Measurements from ENCODE around the gene TMTC4. TPM values are rescaled to one million over a fixed set of nuclear protein-coding genes. Genes with fewer than 3 reads are reported as not detected.

The TMTC4 gene
- total RNA-seq, 1 donor from 2014 or later: 59.4 TPM

DNA sequence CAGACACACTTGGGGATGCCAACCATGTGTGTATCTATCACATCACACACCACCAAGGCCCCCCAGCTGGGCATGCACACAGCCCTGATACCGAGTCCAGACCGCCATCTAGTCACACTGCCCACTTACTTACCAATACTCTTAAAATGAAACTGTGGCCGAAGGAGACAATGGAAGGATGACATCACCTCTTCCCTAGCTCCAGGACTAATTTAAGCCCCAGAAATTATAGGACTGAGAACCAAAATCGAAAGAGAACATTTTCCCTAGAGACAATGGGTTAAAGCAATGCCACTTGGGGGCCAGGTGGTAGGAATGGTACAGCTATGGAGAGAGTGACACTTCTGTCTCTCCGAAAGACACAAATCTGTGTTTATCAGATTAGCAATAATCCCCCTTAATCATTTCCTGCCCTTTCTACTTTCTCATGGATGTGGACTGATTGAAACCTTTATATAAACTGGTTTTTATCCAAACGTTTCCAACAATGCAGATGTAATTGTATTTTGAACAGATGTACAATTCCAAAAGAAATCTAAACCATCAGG, 85.3 kb downstream of the TMTC4 start:
- H3K27me3 ChIP-seq: no peaks in the 10 kb centered on the region
- no peaks in the 10 kb centered on the region for H3K36me3 ChIP-seq
- H3K79me2 ChIP-seq (ENCODE audit: low read depth): no peaks in the 10 kb centered on the region
- H3K4me3 ChIP-seq: no peak overlapping the region
- no peaks in the 10 kb centered on the region for H3K36me3 Mint-ChIP-seq
- TF ChIP-seq, protein P1, sequence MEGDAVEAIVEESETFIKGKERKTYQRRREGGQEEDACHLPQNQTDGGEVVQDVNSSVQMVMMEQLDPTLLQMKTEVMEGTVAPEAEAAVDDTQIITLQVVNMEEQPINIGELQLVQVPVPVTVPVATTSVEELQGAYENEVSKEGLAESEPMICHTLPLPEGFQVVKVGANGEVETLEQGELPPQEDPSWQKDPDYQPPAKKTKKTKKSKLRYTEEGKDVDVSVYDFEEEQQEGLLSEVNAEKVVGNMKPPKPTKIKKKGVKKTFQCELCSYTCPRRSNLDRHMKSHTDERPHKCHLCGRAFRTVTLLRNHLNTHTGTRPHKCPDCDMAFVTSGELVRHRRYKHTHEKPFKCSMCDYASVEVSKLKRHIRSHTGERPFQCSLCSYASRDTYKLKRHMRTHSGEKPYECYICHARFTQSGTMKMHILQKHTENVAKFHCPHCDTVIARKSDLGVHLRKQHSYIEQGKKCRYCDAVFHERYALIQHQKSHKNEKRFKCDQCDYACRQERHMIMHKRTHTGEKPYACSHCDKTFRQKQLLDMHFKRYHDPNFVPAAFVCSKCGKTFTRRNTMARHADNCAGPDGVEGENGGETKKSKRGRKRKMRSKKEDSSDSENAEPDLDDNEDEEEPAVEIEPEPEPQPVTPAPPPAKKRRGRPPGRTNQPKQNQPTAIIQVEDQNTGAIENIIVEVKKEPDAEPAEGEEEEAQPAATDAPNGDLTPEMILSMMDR (IDR thresholded peaks at IDR 0.05): no peak
- no peak for TF ChIP-seq EZH2 (IDR thresholded peaks at IDR 0.05)
- no peak overlapping the region for H2AFZ ChIP-seq (replicated peaks)
- H3K4me2 ChIP-seq: no peak overlapping the region
- peaks cover 10% of the 10 kb centered on the region for H3K27me3 Mint-ChIP-seq (ENCODE audit: insufficient read depth, low read depth)
- peak overlapping the region; percentile 87 for H3K4me3 Mint-ChIP-seq
- H3K27ac Mint-ChIP-seq: peak overlapping the region; percentile 81
- H3K9me3 ChIP-seq (ENCODE audit: low read depth): no peaks in the 10 kb centered on the region
- no peak overlapping the region for H3K9ac ChIP-seq
- H3K4me1 Mint-ChIP-seq: peaks cover 14% of the 10 kb centered on the region
- no peaks in the 10 kb centered on the region for H3K9me3 Mint-ChIP-seq
- peaks cover 12% of the 10 kb centered on the region for H3F3A ChIP-seq (ENCODE audit: low read depth)
- H4K20me1 ChIP-seq (ENCODE audit: low read depth): no peaks in the 10 kb centered on the region
- H3K4me1 ChIP-seq: peaks cover 4% of the 10 kb centered on the region
- DNase-seq (ENCODE audit: low spot score): no peak
- no peak overlapping the region for H3K27ac ChIP-seq

DNA sequence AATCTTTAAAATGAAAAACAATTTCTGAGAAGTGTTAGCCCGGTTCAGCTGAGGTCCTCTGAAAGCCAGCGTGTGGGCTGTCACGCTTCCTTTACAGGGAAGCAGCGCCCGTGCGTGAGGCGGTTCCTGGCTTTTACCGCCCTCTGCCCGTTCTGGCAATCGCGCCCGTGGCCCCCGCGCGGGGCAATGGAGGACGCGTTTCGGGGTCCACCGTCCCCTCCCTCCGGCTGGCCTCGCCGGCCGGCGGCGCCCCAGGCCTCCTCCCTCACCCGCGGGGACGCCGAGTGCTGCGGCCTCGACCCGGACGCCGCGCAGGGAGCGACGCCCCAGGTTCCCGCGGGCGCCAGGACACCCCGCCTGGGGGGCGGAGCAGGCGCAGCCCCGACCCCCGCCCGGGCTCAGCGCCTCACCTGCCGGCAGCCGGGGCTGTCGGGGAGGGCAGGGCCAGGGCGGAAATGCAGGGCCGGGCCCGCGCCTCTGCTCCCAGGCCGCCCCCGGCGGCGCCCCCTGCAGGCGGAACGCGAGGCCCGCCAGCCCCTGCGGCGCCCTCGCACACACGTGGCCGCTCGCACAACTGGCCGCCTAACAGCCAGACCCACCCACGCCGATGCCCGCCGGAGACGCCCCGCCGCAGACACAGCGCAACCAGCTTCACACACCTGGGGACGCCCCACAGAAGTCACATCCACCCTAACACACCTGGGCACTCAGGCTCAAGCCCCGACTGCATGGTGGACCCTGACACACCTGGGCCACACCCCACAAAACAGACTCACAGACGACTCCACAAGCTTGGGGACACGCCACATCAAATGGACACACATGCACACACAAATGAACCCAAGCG, 86.0 kb downstream of the TMTC4 start, which contains the start of gene GGACT:
Gene GGACT (minus strand): TSS at position 459 of the 847 bp plus-strand sequence. CDS start 56,198 bp downstream, outside the sequence.
- peaks cover 4% of the 10 kb centered on the region for H3K4me1 ChIP-seq
- no peaks in the 10 kb centered on the region for H3K27me3 ChIP-seq
- H3K4me2 ChIP-seq: peak within 1 kb of the TSS; percentile 81
- Mint-ChIP-seq H3K4me1 (peaks cover 14% of the 10 kb centered on the region), H3K36me3 (no peaks in the 10 kb centered on the region), H3K4me3 (peak within 1 kb of the TSS; percentile 87), H3K27me3 (ENCODE audit: insufficient read depth, low read depth) (peaks cover 9% of the 10 kb centered on the region), H3K9me3 (no peaks in the 10 kb centered on the region), H3K27ac (peak within 1 kb of the TSS; percentile 81)
- no peaks in the 10 kb centered on the region for H3K9me3 ChIP-seq (ENCODE audit: low read depth)
- H4K20me1 ChIP-seq (ENCODE audit: low read depth): no peaks in the 10 kb centered on the region
- H3F3A ChIP-seq (ENCODE audit: low read depth): peaks cover 12% of the 10 kb centered on the region
- DNase-seq (ENCODE audit: low spot score): peak; percentile 74
- no peak for TF ChIP-seq EZH2 (IDR thresholded peaks at IDR 0.05)
- TF ChIP-seq, protein P1 (IDR thresholded peaks at IDR 0.05): peak; percentile 62
- peak within 1 kb of the TSS; percentile 97 for H2AFZ ChIP-seq (replicated peaks)
- no peaks in the 10 kb centered on the region for H3K79me2 ChIP-seq (ENCODE audit: low read depth)
- H3K36me3 ChIP-seq: no peaks in the 10 kb centered on the region
- peak within 1 kb of the TSS; percentile 48 for H3K9ac ChIP-seq
- H3K4me3 ChIP-seq: peak within 1 kb of the TSS; percentile 58
- H3K27ac ChIP-seq: no peak within 1 kb of the TSS

DNA sequence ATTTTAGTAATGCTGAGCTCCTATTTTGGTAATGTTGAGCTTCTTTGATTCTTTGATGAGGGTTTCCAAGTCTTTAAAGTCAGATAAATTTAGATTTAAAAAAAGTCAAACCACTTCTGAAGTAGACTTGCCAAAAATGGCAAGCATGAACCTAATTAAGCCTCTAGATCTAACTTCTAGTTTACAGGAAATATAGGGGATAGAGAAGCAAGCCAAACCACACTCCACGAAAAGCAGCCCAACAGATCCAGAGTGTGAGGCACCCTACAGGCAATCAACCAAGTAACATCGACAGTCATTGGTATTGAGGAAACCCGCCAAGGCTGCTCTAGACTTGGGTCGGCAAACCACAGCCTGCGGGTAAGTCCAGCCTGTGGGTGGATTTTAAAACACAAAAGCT, 89.7 kb downstream of the TMTC4 start:
- Histone ChIP-seq H3K4me1 (peaks cover 4% of the 10 kb centered on the region), H3K4me2 (no peak overlapping the region), H3K79me2 (ENCODE audit: low read depth) (no peaks in the 10 kb centered on the region), H3K27me3 (no peaks in the 10 kb centered on the region), H3F3A (ENCODE audit: low read depth) (peaks cover 9% of the 10 kb centered on the region), H3K27ac (no peak overlapping the region), H2AFZ (replicated peaks) (no peak overlapping the region), H3K36me3 (no peaks in the 10 kb centered on the region), H3K4me3 (no peak overlapping the region), H4K20me1 (ENCODE audit: low read depth) (no peaks in the 10 kb centered on the region), H3K9me3 (ENCODE audit: low read depth) (no peaks in the 10 kb centered on the region), H3K9ac (no peak overlapping the region)
- H3K9me3 Mint-ChIP-seq: peaks cover 17% of the 10 kb centered on the region
- TF ChIP-seq, protein P1 (IDR thresholded peaks at IDR 0.05): no peak
- TF ChIP-seq EZH2phosphoT487 (IDR thresholded peaks at IDR 0.05) (no peak), EZH2 (IDR thresholded peaks at IDR 0.05) (no peak)
- H3K36me3 Mint-ChIP-seq: peaks cover 13% of the 10 kb centered on the region
- H3K27ac Mint-ChIP-seq: no peak overlapping the region
- peaks cover 14% of the 10 kb centered on the region for H3K4me1 Mint-ChIP-seq
- no peak for DNase-seq (ENCODE audit: low spot score)
- peaks cover 6% of the 10 kb centered on the region for H3K27me3 Mint-ChIP-seq (ENCODE audit: insufficient read depth, low read depth)
- no peak overlapping the region for H3K4me3 Mint-ChIP-seq
